Endothelial cell of umbilical vein (primary cell): ENCODE measurements around the gene CDCP1. TPM values are rescaled to one million over a fixed set of nuclear protein-coding genes. Genes with fewer than 3 reads are reported as not detected.

Source experiments
- BruUV-seq: library from RNA; stranded (reverse); fragments of 400-500 nt; replicated peaks from 2 replicates; lab custom pipeline; 2021; lab: Mats Ljungman, UMichigan
- CTCF ChIA-PET: fragments of 300-600, 350-600 bp; sonication (Branson Sonifier 250); formaldehyde crosslinking; loops from one replicate; lab custom pipeline; 2021; ENCODE audit warnings: antibody characterized with exemption, inconsistent platforms; lab: Charles Lee
- POLR2A ChIA-PET: fragments of 300-600, 350-600 bp; sonication (Branson Sonifier 250); formaldehyde crosslinking; loops from one replicate; lab custom pipeline; 2021; ENCODE audit warnings: antibody characterized with exemption, inconsistent platforms; lab: Charles Lee
- DNase-seq: peaks from one replicate; pipeline ENCODE4 v3.0.0-alpha.2; 2011; ENCODE audit warnings: low read depth, low spot score
- FAIRE-seq: peaks from 2 replicates; lab custom pipeline; 2011; peaks lifted over from hg19 to GRCh38; lab: Jason Lieb, UNC
- H2AFZ ChIP-seq: 2 replicates; pipeline ENCODE4 v1.6.0; 2012; ENCODE audit warnings: low read depth, low read length, control low read depth, inconsistent platforms
- H3K27ac ChIP-seq: 2 replicates; pipeline ENCODE4 v1.5.1; 2011; ENCODE audit warnings: low read depth, mild to moderate bottlenecking, control low read depth, low read length, moderate library complexity; ENCODE audit not compliant: insufficient read depth
- H3K27me3 ChIP-seq, 2 experiments: 2 replicates each; pipeline versions ENCODE4 v1.6.0 to v1.6.1; 2011; ENCODE audit warnings: low read length in 2 of 2, mixed read lengths in 1 of 2; ENCODE audit not compliant: control insufficient read depth in 2 of 2, insufficient read depth in 2 of 2
- H3K36me3 ChIP-seq, 2 experiments: 2 replicates in 1 of 2; 3 replicates in 1 of 2; pipeline ENCODE4 v1.5.1; 2011; ENCODE audit warnings: low read length in 2 of 2, mild to moderate bottlenecking in 1 of 2, moderate library complexity in 1 of 2; ENCODE audit not compliant: control insufficient read depth in 2 of 2, insufficient read depth in 2 of 2; ENCODE audit errors: extremely low read depth in 1 of 2
- H3K4me1 ChIP-seq: 3 replicates; pipeline ENCODE4 v1.5.1; 2011; ENCODE audit warnings: mild to moderate bottlenecking, low read length; ENCODE audit not compliant: control insufficient read depth, insufficient read depth; ENCODE audit errors: extremely low read depth
- H3K4me2 ChIP-seq: 2 replicates; pipeline ENCODE4 v1.6.1; 2011; ENCODE audit warnings: low read length, control low read depth, mixed read lengths; ENCODE audit not compliant: insufficient read depth
- H3K4me3 ChIP-seq, 3 experiments: fragments of 200-600 bp in 1 of 3; sonication (generic), shearing (Covaris generic) in 1 of 3; replicated peaks in 1 of 3; 2 replicates each; pipeline ENCODE4 v1.5.1; 2011 to 2016; ENCODE audit warnings: control low read depth in 3 of 3, low read length in 3 of 3, mild to moderate bottlenecking in 2 of 3, inconsistent platforms in 1 of 3, low read depth in 1 of 3, moderate library complexity in 1 of 3; ENCODE audit not compliant: insufficient read depth in 1 of 3
- H3K79me2 ChIP-seq: 2 replicates; pipeline ENCODE4 v1.6.0; 2012; ENCODE audit warnings: low read length, inconsistent platforms; ENCODE audit not compliant: control insufficient read depth, insufficient read depth
- H3K9ac ChIP-seq: replicated peaks from 2 replicates; pipeline ENCODE3; 2011; ENCODE audit warnings: low read length, control low read depth; ENCODE audit not compliant: insufficient read depth; ENCODE audit errors: extremely low read depth
- H3K9me1 ChIP-seq: replicated peaks from 3 replicates; pipeline ENCODE4 v1.6.0; 2011; ENCODE audit warnings: mild to moderate bottlenecking, low read length; ENCODE audit not compliant: control insufficient read depth, insufficient read depth; ENCODE audit errors: extremely low read depth
- H3K9me3 ChIP-seq: replicated peaks from 2 replicates; pipeline ENCODE4 v1.5.1; 2012; ENCODE audit warnings: low read length, inconsistent platforms; ENCODE audit not compliant: control insufficient read depth, insufficient read depth
- H4K20me1 ChIP-seq: replicated peaks from 2 replicates; pipeline ENCODE3; 2011; ENCODE audit warnings: mild to moderate bottlenecking, low read length; ENCODE audit not compliant: control insufficient read depth, insufficient read depth; ENCODE audit errors: extremely low read depth
- CTCF ChIP-seq, 2 donors: IDR thresholded peaks; 1 replicate in 1 of 2; 2 replicates in 1 of 2; pipeline ENCODE4 v1.5.1; 2011; ENCODE audit warnings: low read length in 2 of 2, mild to moderate bottlenecking in 2 of 2, moderate library complexity in 2 of 2, control low read depth in 1 of 2, inconsistent platforms in 1 of 2, low read depth in 1 of 2; ENCODE audit not compliant: insufficient read depth in 1 of 2; ENCODE audit errors: extremely low read depth in 1 of 2
- EZH2 ChIP-seq: IDR thresholded peaks from 2 replicates; pipeline ENCODE4 v1.6.1; 2012; ENCODE audit warnings: borderline replicate concordance, low read depth, mild to moderate bottlenecking, moderate library complexity, low read length, inconsistent platforms; ENCODE audit not compliant: severe bottlenecking
- GATA2 ChIP-seq: IDR thresholded peaks from 2 replicates; pipeline ENCODE4 v1.7.0; 2011; ENCODE audit warnings: low read depth, mild to moderate bottlenecking, moderate library complexity, mixed read lengths, low read length; ENCODE audit not compliant: insufficient read length, insufficient read depth
- JUN ChIP-seq: IDR thresholded peaks from 2 replicates; pipeline ENCODE4 v1.6.1; 2011; ENCODE audit warnings: borderline replicate concordance, low read depth; ENCODE audit not compliant: insufficient read length, insufficient read depth
- POLR2A ChIP-seq: IDR thresholded peaks from 2 replicates; pipeline ENCODE4 v1.6.1; 2012; ENCODE audit warnings: low read depth, mild to moderate bottlenecking, control low read depth, low read length
- POLR2AphosphoS5 ChIP-seq: IDR thresholded peaks from 2 replicates; pipeline ENCODE4 v1.6.1; 2012; ENCODE audit warnings: low read depth, mild to moderate bottlenecking, control low read depth, low read length, moderate library complexity; ENCODE audit not compliant: insufficient read depth
- dilution Hi-C: fragments of 300-500 bp; cut with MboI; formaldehyde crosslinking; loops from one replicate; pipeline ENCODE4 v1.15.0; 2019; ENCODE audit warnings: low sequenced_read_pairs; ENCODE audit not compliant: extremely low pct_ligation_motif_present
- intact Hi-C: fragments of 100-400 bp; cut with micrococcal nuclease; formaldehyde crosslinking; loops from one replicate; pipeline ENCODE4 v1.10.0; 2022
- polyA plus RNA-seq, 4 experiments: library from polyadenylated mRNA; depleted of rRNA in 3 of 4; stranded (reverse) in 3 of 4; unstranded in 1 of 4; fragments of >200 nt; gene quantifications; 2 replicates each; pipeline versions ENCODE4 v1.2.1 to v1.2.3, GENCODE V29; 2011 to 2012; ENCODE audit warnings: missing spikeins in 1 of 4
- total RNA-seq: library from RNA; stranded (reverse); gene quantifications from 2 replicates; pipeline ENCODE4 v1.2.3, GENCODE V29; 2021
- TF ChIP-seq, protein P1 (sequence below): IDR thresholded peaks from 2 replicates; pipeline ENCODE4 v1.6.1; 2011; ENCODE audit not compliant: insufficient read depth, insufficient read length

Gene CDCP1
- total and polyA plus RNA-seq, 2 donors (not counting 3 experiments of a cell fraction or from before 2014, with no cell fraction given), result 0.01 to 0.22 TPM

DNA sequence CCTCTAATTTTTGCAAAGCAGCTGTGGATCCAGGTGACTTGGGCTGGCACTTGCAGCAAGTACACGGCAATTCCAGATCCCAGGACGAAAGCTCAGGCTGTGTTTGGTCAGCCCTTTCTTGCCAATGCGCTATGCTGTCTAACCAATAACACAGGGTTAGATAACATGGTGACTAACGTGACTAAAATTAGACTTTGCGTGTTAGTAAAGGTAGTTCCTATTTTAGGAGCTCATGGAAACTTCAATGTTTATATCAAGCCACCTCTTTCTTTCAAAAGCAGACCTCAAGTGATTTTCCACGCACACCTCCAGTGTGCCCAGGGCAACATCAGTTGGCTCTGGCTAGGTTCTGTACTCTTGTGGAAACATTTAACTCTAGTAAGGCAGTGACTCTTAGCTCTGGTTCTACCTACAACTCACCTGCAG lies 32.5 kb downstream of the CDCP1 start:
- H3K9ac ChIP-seq, result no peak overlapping the region
- POLR2A ChIA-PET, result no interaction called here
- no TSS peak for BruUV-seq
- H3K36me3 ChIP-seq, result no peaks in the 10 kb centered on the region
- no peaks in the 10 kb centered on the region for H3K4me1 ChIP-seq
- no peaks in the 10 kb centered on the region for H3K9me3 ChIP-seq
- peaks cover 0 to 2% of the 10 kb centered on the region in 2 experiments for H3K27me3 ChIP-seq
- H3K4me2 ChIP-seq, result no peak overlapping the region
- DNase-seq (no peak), FAIRE-seq (no peak)
- TF ChIP-seq EZH2, result no peak
- no peak for TF ChIP-seq POLR2AphosphoS5
- TF ChIP-seq GATA2, result no peak
- no peak for TF ChIP-seq JUN
- no peak for TF ChIP-seq CTCF (IDR thresholded peaks at IDR 0.05; ENCODE audit: extremely low read depth in 1 of 2, insufficient read depth in 1 of 2, low read depth in 1 of 2, low read length in 2 of 2)
- no peak for TF ChIP-seq POLR2A
- TF ChIP-seq, protein P1, sequence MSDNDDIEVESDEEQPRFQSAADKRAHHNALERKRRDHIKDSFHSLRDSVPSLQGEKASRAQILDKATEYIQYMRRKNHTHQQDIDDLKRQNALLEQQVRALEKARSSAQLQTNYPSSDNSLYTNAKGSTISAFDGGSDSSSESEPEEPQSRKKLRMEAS, result no peak
- H4K20me1 ChIP-seq, result no peaks in the 10 kb centered on the region
- no peak overlapping the region for H3K27ac ChIP-seq
- CTCF ChIA-PET, result interaction anchor here (1.1 to 1.5 kb wide), 3 partner anchors 16 to 97 kb away, joined by 3 read pairs; no protein-coding TSS in a partner anchor
- H3K4me3 ChIP-seq, result no peak overlapping the region
- H2AFZ ChIP-seq, result no peak overlapping the region
- dilution Hi-C loops, result no loop called here
- intact Hi-C loops, result no loop called here
- no peaks in the 10 kb centered on the region for H3K79me2 ChIP-seq
- H3K9me1 ChIP-seq, result no peaks in the 10 kb centered on the region
